Measurements from ENCODE around the gene SPTBN1.

GRCh38 chr2:54599914-54600313 is 143.8 kb downstream of the SPTBN1 start:
- TF ChIP-seq CTCF (IDR thresholded peaks at IDR 0.05; ENCODE audit: low read depth, low read length): no peak
- no peak for TF ChIP-seq EZH2phosphoT487 (IDR thresholded peaks at IDR 0.05; ENCODE audit: low read depth)
